ENCODE measurements around the gene MSLN.

Gene MSLN

GRCh38 chr16:760545-761343 is at the start of gene MSLN:
MSLN (plus strand) TSS chr16:760734; CDS start chr16:762681, 1,947 bp downstream.
- DNase-seq = no peak

DNA sequence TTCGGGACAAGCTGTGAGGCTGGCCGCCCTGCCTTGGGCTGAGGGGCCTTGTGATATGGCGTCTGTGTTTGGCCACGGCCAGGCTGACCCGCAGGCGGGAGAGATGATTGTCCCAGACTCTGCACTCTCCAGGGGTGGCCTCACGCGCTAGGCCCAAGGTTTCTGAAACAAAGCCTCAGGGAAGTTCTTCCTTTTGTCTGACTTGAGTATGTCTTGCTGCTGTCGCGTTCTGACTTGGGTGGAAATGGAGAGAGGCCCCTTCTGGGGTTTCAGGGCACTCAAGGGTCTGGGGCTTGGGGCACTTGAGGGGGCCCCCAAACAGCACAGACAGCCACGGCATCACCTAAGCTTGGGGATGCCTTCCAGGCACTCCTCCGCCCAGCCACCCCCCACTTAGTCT is 49.5 kb upstream of the MSLN start:
- no peak for DNase-seq

GRCh38 chr16:711548-712320 is 48.8 kb upstream of the MSLN start:
- DNase-seq = peak; percentile 84 to 86

- DNase-seq = peak; percentile 77 to 81
These were observed 47.7 kb upstream of the MSLN start for GRCh38 chr16:712740-713250.

GRCh38 chr16:714079-714478 is 46.5 kb upstream of the MSLN start:
- no peak for DNase-seq

- DNase-seq = peak; percentile 94
These were observed 45.7 kb upstream of the MSLN start, which contains the start of gene METRN for GRCh38 chr16:714558-715476. METRN (plus strand) TSS chr16:715118; CDS start chr16:715290, 172 bp downstream.

GRCh38 chr16:715477-716199 is 44.9 kb upstream of the MSLN start:
- peak in 1 of 2 experiments; percentile 23 for DNase-seq

- DNase-seq = no peak
These were observed 44.4 kb upstream of the MSLN start for GRCh38 chr16:716200-716568.

GRCh38 chr16:716768-717325 is 43.7 kb upstream of the MSLN start:
- DNase-seq = no peak

- no peak for DNase-seq
These were observed 42.9 kb upstream of the MSLN start for GRCh38 chr16:717450-718245.

DNA sequence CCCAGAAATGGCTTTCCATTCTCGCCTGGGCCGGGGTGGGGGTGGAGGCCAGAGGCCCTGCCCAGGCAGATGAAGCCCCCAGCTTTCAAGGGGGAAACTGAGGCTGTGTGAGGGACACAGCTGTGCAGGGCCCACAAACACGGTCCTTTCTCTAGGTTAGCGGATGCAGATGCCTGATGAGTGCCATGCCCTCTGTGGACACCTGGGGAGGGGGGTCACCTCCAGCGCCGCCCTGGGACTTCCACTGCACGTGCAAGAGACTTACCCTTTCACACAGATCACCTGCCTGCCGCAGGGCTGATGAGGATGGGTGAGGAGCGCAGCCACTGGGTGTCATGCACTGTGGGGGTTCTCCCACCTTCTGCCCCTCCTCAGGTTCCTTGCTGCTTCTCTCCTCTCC is 42.1 kb upstream of the MSLN start:
- no peak for DNase-seq

- no peak for DNase-seq
These were observed 41.6 kb upstream of the MSLN start for GRCh38 chr16:718922-719321.

DNA sequence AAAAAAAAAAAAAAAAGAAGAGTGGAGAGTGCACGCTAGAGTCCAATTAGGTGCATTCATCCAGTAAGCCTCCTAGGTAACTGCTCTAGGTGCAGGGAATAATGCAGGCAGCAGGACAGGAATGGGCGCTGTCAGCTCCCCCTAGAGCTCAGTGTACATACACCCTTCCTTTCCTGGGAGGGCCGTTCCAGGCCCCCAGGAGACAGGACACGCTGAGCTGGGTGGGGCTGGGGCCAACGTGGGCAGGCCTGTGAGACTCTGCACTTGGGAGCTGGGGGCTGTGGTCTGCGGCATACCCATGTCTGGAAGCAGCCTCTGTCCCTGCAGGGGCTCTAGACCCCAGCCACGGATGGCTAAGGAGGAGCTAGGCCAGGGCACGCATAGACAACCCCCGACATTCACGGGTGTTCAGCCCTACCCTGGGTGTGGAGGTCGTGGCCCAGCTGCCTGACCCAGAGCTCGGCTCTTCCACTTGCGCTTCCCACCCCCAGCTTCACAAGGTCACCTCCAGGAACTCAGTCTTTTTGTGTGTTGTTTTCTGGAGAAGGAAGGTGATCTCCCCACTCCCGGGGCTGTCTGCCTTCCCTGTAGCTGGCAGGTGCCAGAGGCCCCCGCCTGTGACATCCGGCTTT is 40.6 kb upstream of the MSLN start:
- no peak for DNase-seq

DNA sequence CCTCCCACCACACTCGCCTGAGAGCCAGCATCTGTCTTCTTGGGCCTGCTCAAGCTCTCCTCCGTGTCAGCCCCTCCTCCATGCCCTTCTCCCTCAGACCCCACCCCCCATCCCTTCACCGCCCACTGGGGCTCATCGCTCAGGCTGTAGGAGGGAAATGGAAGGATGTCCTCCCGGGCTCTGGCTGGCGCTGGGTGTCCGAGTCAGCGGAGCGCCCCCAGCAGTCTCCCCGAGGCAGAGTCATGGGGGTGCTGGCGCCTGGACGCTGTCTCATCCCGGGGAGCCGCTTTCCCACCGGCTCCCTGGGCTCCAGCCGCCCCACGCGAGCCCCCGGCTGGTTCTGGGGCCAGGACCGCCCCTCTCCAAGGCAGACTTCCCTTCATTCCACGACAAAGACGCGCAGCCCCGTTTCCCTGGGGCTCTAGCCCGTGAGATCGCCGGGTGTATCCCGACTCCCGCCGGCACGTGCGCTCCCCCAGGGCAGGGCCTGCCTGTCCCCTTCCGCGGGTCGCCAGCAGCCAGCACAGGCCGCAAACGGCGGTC is 40.0 kb upstream of the MSLN start:
- DNase-seq = peak; percentile 66 to 74

GRCh38 chr16:720990-721764 is 39.4 kb upstream of the MSLN start, which contains the start of gene ANTKMT:
ANTKMT (plus strand) TSS chr16:721146; CDS start chr16:721275, 129 bp downstream.
- DNase-seq = peak; percentile 80 to 84

GRCh38 chr16:721765-722540 is 38.6 kb upstream of the MSLN start:
- DNase-seq = no peak

DNA sequence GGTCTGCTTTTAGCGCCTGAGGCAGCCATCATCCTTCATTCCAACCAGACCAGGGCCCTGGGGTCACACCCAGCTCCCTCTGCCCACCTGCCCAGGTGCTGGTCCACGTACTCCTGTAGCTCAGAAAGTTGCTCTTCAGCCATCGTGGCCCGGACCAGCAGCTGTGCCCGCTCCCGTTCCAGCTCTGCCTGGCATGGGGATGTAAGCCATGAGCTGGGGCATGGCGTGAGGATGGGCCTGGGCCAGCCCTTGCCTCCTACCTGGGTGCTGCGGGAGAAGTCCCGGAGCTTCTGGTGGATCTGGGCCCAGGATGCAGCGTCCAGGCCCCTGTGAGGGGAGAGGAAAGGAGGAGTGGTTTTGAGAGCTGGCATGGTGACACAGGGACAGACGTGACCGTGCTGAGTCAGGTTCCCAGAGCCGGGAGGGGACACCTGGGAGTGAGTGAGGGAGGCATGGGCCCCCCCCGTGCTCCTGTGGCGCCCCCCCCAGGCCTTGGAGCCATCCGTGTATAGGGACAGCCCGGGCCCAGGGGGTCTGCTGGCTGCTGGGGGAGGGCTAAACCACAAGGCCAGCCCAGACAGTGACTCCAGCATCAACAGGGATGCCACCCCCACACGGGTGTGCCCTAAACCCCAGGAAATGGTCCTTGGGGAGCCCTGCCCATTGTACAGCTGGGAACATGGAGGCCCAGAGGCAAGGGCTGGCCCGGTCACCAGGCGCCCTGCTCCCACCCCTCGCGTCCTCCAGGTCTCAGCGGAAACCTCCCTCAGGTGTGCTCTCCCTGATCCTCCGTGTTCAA is 37.5 kb upstream of the MSLN start:
- no peak for DNase-seq
